ENCODE measurements around the gene UBC. TPM values are rescaled to one million over a fixed set of nuclear protein-coding genes. Genes with fewer than 3 reads are reported as not detected.
A peak's percentile ranks its signal among the peaks of the same experiment; 100 is the strongest.

UBC gene
- total and polyA plus RNA-seq, 9 of the 15 experiments (the other 6 are each of a cell fraction or from before 2014, with no cell fraction given), result 533 to 1,153 (median 813) TPM

- no peak for TF ChIP-seq ARNT (IDR thresholded peaks at IDR 0.05)
- TF ChIP-seq ZNF124 (CRISPR knock-in tag; IDR thresholded peaks at IDR 0.05), result no peak
- no peak for TF ChIP-seq UBTF (IDR thresholded peaks at IDR 0.05; ENCODE audit: borderline replicate concordance in 1 of 2, low read depth in 2 of 2, low read length in 2 of 2)
- no peak for TF ChIP-seq CCAR2 (IDR thresholded peaks at IDR 0.05; ENCODE audit: low read depth, low read length)
- no peak for TF ChIP-seq SRSF1 (IDR thresholded peaks at IDR 0.05; ENCODE audit: low read depth, low read length)
- no peak for TF ChIP-seq NRF1 (conservative IDR thresholded peaks at IDR 0.05 in 1 of 2, IDR thresholded peaks at IDR 0.05 in 1 of 2)
- no peak for TF ChIP-seq DDX20 (tag; IDR thresholded peaks at IDR 0.05; ENCODE audit: low read depth)
- no peak for TF ChIP-seq ETV6 (IDR thresholded peaks at IDR 0.05; ENCODE audit: borderline replicate concordance in 1 of 2, low read depth in 2 of 2, low read length in 1 of 2)
- TF ChIP-seq ETV6 (CRISPR knock-in tag; IDR thresholded peaks at IDR 0.05; ENCODE audit: borderline replicate concordance), result no peak
- no peak for TF ChIP-seq MCM5 (IDR thresholded peaks at IDR 0.05; ENCODE audit: low read depth)
- TF ChIP-seq MIER1 (IDR thresholded peaks at IDR 0.05; ENCODE audit: low read depth), result 0 out of 2 replicates have a peak, but pooled peaks have one; percentile 30
- 0 out of 2 replicates have a peak, but pooled peaks have one; percentile 53 for TF ChIP-seq CREB5 (CRISPR knock-in tag; IDR thresholded peaks at IDR 0.05)
- no peak for TF ChIP-seq ARID3A (IDR thresholded peaks at IDR 0.05; ENCODE audit: borderline replicate concordance, low read depth, low read length)
- no peak for TF ChIP-seq ZKSCAN8 (CRISPR knock-in tag; IDR thresholded peaks at IDR 0.05)
- TF ChIP-seq HMGXB4 (CRISPR knock-in tag; IDR thresholded peaks at IDR 0.05), result no peak
- TF ChIP-seq EP300 (IDR thresholded peaks at IDR 0.05; ENCODE audit: low read length), result peak; percentile 80
- peak; percentile 17; the same call in 1 of the 2 replicates for TF ChIP-seq TOE1 (IDR thresholded peaks at IDR 0.05; ENCODE audit: borderline replicate concordance)
- no peak for TF ChIP-seq TOE1 (CRISPR knock-in tag; IDR thresholded peaks at IDR 0.05; ENCODE audit: borderline replicate concordance, low read depth)
- no peak for TF ChIP-seq CREB1 (IDR thresholded peaks at IDR 0.05)
- TF ChIP-seq CREB1 (CRISPR knock-in tag; IDR thresholded peaks at IDR 0.05), result no peak
- peak; percentile 37; the same call in 1 of the 2 replicates for TF ChIP-seq NFE2L1 (tag; IDR thresholded peaks at IDR 0.05; ENCODE audit: borderline replicate concordance, low read depth)
These were observed 2.1 kb upstream of the UBC start (continued) for GRCh38 chr12:124916374-124917134.

Data from K562 (cell line).